ENCODE results near the gene ST3GAL3.

- TF ChIP-seq CTCF (IDR thresholded peaks at IDR 0.05; ENCODE audit: poor library complexity) (no peak), EZH2 (IDR thresholded peaks at IDR 0.05; ENCODE audit: borderline replicate concordance) (no peak)
Measured at GRCh38 chr1:43688109-43688387, 19.3 kb upstream of the ST3GAL3 start.

All from hepatocyte (in vitro differentiated cells).